Measurements from ENCODE around the gene CARMIL1. TPM values are rescaled to one million over a fixed set of nuclear protein-coding genes. Genes with fewer than 3 reads are reported as not detected.

CARMIL1 gene
- total and polyA plus RNA-seq, 2 of the 8 experiments (the other 6 are each of a cell fraction or from before 2014, with no cell fraction given) = 20.3 to 40.4 TPM

DNA sequence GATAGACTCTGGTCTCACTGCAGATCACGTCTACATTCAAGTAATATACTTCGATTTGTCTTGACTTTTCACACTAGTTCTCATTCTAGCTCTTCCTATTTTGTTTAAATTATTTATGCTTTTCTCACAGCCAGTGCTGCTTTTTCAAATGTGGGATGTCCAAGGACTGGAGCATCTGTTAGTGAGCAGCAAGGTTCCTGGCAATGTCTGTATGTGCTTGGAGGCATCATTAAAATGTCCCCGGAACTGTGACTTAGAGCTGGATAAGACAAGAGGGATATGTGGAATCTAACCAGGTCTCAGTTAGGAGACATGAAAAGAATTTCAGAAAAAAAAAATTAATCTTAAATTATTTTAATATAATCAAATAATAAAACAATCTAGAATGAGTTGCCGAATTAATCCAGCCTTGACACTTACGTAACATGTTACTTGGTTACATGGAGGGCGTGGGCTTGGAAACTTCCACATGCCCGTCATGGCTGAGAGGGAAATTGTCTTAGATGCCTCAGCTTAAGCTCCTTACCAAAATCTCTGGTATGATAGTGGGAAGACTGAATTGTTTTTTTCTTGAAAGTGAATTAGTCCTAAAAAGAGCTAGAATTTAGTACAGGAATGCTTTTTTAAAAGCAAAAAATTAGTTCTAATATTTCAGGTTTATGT is 21.4 kb upstream of the CARMIL1 start:
- Histone ChIP-seq H2AK5ac (ENCODE audit: low read depth, low read length) (no peak overlapping the region), H2AFZ (ENCODE audit: low read length) (no peak overlapping the region), H3K23me2 (ENCODE audit: low read depth, low read length) (no peaks in the 10 kb centered on the region), H3K4me3 (ENCODE audit: extremely low read depth in 1 of 4, insufficient read depth in 2 of 4, low read depth in 3 of 4, low read length in 4 of 4) (no peak overlapping the region), H3K79me2 (ENCODE audit: control insufficient read depth in 1 of 2, insufficient read depth in 2 of 2, low read length in 2 of 2) (no peaks in the 10 kb centered on the region), H3K79me1 (ENCODE audit: low read depth, low read length) (no peaks in the 10 kb centered on the region), H2BK12ac (ENCODE audit: low read depth, low read length) (no peak overlapping the region), H2BK20ac (ENCODE audit: low read length) (no peak overlapping the region), H4K5ac (ENCODE audit: insufficient read length, low read depth, low read length) (no peak overlapping the region), H4K91ac (replicated peaks; ENCODE audit: insufficient read length, low read length) (no peak overlapping the region), H3K4me1 (replicated peaks in 1 of 4; ENCODE audit: control insufficient read depth in 3 of 4, insufficient read depth in 4 of 4, low read length in 3 of 4) (no peaks in the 10 kb centered on the region), H2BK120ac (replicated peaks; ENCODE audit: low read depth, low read length) (no peak overlapping the region), H3K27me3 (replicated peaks in 1 of 4; ENCODE audit: control insufficient read depth in 3 of 4, extremely low read depth in 1 of 4, insufficient read depth in 3 of 4, low read length in 3 of 4) (no peaks in the 10 kb centered on the region), H3K36me3 (ENCODE audit: control insufficient read depth in 2 of 4, insufficient read depth in 4 of 4, low read length in 3 of 4) (no peaks in the 10 kb centered on the region), H4K20me1 (replicated peaks in 1 of 2; ENCODE audit: control insufficient read depth in 1 of 2, insufficient read depth in 2 of 2, low read length in 2 of 2) (no peaks in the 10 kb centered on the region), H3K27ac (ENCODE audit: low read depth, low read length) (no peak overlapping the region), H2BK5ac (ENCODE audit: low read depth, low read length) (no peak overlapping the region), H3K4ac (replicated peaks; ENCODE audit: insufficient read length, low read depth, low read length) (no peak overlapping the region), H3K9me3 (ENCODE audit: insufficient read depth in 2 of 2, low read depth in 1 of 2, low read length in 1 of 2) (no peaks in the 10 kb centered on the region), H3K56ac (replicated peaks; ENCODE audit: insufficient read length, low read depth, low read length) (no peak overlapping the region), H3K14ac (ENCODE audit: insufficient read length) (no peak overlapping the region), H3K4me2 (ENCODE audit: insufficient read depth in 1 of 2, low read depth in 2 of 2, low read length in 2 of 2) (no peak overlapping the region), H2BK15ac (ENCODE audit: low read length) (no peak overlapping the region), H3K23ac (ENCODE audit: insufficient read length) (no peak overlapping the region), H3K18ac (ENCODE audit: extremely low read depth, low read length) (no peak overlapping the region), H4K8ac (ENCODE audit: extremely low read depth, insufficient read depth, low read length) (no peak overlapping the region), H3K9ac (replicated peaks in 1 of 4; ENCODE audit: extremely low read depth in 1 of 4, low read depth in 3 of 4, low read length in 3 of 4) (no peak overlapping the region)
- no peak for DNase-seq (ENCODE audit: low read depth in 1 of 2, low spot score in 2 of 2)
- TF ChIP-seq, protein P1, sequence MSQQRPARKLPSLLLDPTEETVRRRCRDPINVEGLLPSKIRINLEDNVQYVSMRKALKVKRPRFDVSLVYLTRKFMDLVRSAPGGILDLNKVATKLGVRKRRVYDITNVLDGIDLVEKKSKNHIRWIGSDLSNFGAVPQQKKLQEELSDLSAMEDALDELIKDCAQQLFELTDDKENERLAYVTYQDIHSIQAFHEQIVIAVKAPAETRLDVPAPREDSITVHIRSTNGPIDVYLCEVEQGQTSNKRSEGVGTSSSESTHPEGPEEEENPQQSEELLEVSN (IDR thresholded peaks at IDR 0.05) = no peak
- no peak for TF ChIP-seq RFX5 (IDR thresholded peaks at IDR 0.05; ENCODE audit: borderline replicate concordance, low read depth, low read length)
- POLR2A ChIA-PET (ENCODE audit: partially characterized antibody) = no interaction called here
- no peak for FAIRE-seq
- 77% methylated on average over 7 of the region's 7 CpGs; no CpG with 5 or more reads in 1 of the 2 experiments for WGBS, 2 experiments (ENCODE audit: extremely low coverage in 1 of 2, insufficient coverage in 1 of 2, insufficient read length in 1 of 2, insufficient replicate concordance in 2 of 2, low coverage in 1 of 2, low lambda C conversion rate in 2 of 2, missing lambda C conversion rate in 1 of 2)
- CTCF ChIA-PET (ENCODE audit: partially characterized antibody) = interaction anchor here (1.2 to 1.6 kb wide), 3 partner anchors 8 to 35 kb away, joined by 3 to 5 read pairs (median 3); no protein-coding TSS in a partner anchor

Data from H1 (cell line).